ENCODE data around the gene BLOC1S1. TPM values are rescaled to one million over a fixed set of nuclear protein-coding genes. Genes with fewer than 3 reads are reported as not detected.
"Not testable (repeated sequence)": the region's sequence is repeated elsewhere in the genome, so short reads cannot be mapped to it uniquely, and the experiment has no call there.

Gene BLOC1S1
- total RNA-seq, 1 donor: 59.4 TPM

GRCh38 chr12:55757701-55758100 is 41.9 kb downstream of the BLOC1S1 start:
- TF ChIP-seq, protein P1, sequence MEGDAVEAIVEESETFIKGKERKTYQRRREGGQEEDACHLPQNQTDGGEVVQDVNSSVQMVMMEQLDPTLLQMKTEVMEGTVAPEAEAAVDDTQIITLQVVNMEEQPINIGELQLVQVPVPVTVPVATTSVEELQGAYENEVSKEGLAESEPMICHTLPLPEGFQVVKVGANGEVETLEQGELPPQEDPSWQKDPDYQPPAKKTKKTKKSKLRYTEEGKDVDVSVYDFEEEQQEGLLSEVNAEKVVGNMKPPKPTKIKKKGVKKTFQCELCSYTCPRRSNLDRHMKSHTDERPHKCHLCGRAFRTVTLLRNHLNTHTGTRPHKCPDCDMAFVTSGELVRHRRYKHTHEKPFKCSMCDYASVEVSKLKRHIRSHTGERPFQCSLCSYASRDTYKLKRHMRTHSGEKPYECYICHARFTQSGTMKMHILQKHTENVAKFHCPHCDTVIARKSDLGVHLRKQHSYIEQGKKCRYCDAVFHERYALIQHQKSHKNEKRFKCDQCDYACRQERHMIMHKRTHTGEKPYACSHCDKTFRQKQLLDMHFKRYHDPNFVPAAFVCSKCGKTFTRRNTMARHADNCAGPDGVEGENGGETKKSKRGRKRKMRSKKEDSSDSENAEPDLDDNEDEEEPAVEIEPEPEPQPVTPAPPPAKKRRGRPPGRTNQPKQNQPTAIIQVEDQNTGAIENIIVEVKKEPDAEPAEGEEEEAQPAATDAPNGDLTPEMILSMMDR (IDR thresholded peaks at IDR 0.05; ENCODE audit: extremely low read depth, low read depth, low read length): no peak
- Histone ChIP-seq H3K79me2 (ENCODE audit: insufficient read depth, low read length) (no peaks in the 10 kb centered on the region), H3K27me3 (ENCODE audit: insufficient read depth, low read length) (no peaks in the 10 kb centered on the region), H3K36me3 (ENCODE audit: insufficient read depth, low read length) (peaks cover 71% of the 10 kb centered on the region), H2AFZ (ENCODE audit: low read length) (no peak overlapping the region), H3K27ac (ENCODE audit: low read depth, low read length) (no peak overlapping the region), H4K20me1 (ENCODE audit: insufficient read depth, low read length) (no peaks in the 10 kb centered on the region), H3K9me3 (ENCODE audit: low read depth, low read length) (no peaks in the 10 kb centered on the region), H3K4me2 (ENCODE audit: insufficient read depth, low read length) (no peak overlapping the region), H3K4me3 (ENCODE audit: insufficient read depth, low read length) (no peak overlapping the region), H3K4me1 (ENCODE audit: insufficient read depth, low read length) (no peaks in the 10 kb centered on the region)
- DNase-seq (ENCODE audit: insufficient read length, low spot score, missing footprints): no peak

- not testable (repeated sequence) for H4K20me1 ChIP-seq (ENCODE audit: insufficient read depth, low read length); H2AFZ ChIP-seq (ENCODE audit: low read length); H3K79me2 ChIP-seq (ENCODE audit: insufficient read depth, low read length); DNase-seq (ENCODE audit: insufficient read length, low spot score, missing footprints); H3K4me2 ChIP-seq (ENCODE audit: insufficient read depth, low read length); H3K9me3 ChIP-seq (ENCODE audit: low read depth, low read length); H3K27ac ChIP-seq (ENCODE audit: low read depth, low read length); H3K4me1 ChIP-seq (ENCODE audit: insufficient read depth, low read length); H3K27me3 ChIP-seq (ENCODE audit: insufficient read depth, low read length); H3K4me3 ChIP-seq (ENCODE audit: insufficient read depth, low read length)
- peaks cover 69% of the 10 kb centered on the region for H3K36me3 ChIP-seq (ENCODE audit: insufficient read depth, low read length)
Measured at GRCh38 chr12:55758575-55758974, 42.7 kb downstream of the BLOC1S1 start.

DNA sequence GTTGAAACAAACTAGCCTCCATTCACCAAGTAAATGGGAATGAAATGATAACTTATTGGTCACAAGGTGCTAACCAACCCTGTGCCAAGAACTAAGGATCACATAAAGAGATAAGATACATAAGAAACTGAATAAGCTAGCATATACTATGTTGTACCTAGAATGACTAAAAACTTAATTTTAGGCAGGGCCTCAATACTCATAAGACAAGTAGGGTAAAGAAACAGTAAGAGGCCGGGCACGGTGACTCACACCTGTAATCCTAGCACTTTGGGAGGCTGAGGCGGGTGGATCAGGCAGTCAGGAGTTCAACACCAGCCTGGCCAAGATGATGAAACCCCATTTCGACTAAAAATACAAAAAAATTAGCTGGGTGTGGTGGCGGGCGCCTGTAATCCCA is 44.8 kb downstream of the BLOC1S1 start:
- H3K4me1 ChIP-seq (ENCODE audit: insufficient read depth, low read length): no peaks in the 10 kb centered on the region
- peaks cover 6% of the 10 kb centered on the region for H3K79me2 ChIP-seq (ENCODE audit: insufficient read depth, low read length)
- H3K27ac ChIP-seq (ENCODE audit: low read depth, low read length): no peak overlapping the region
- no peak overlapping the region for H3K4me2 ChIP-seq (ENCODE audit: insufficient read depth, low read length)
- H3K4me3 ChIP-seq (ENCODE audit: insufficient read depth, low read length): no peak overlapping the region
- TF ChIP-seq, protein P1 (IDR thresholded peaks at IDR 0.05; ENCODE audit: extremely low read depth, low read depth, low read length): no peak
- H2AFZ ChIP-seq (ENCODE audit: low read length): no peak overlapping the region
- H3K9me3 ChIP-seq (ENCODE audit: low read depth, low read length): no peaks in the 10 kb centered on the region
- no peaks in the 10 kb centered on the region for H3K27me3 ChIP-seq (ENCODE audit: insufficient read depth, low read length)
- H3K36me3 ChIP-seq (ENCODE audit: insufficient read depth, low read length): peaks cover 51% of the 10 kb centered on the region
- DNase-seq (ENCODE audit: insufficient read length, low spot score, missing footprints): no peak
- peaks cover 2% of the 10 kb centered on the region for H4K20me1 ChIP-seq (ENCODE audit: insufficient read depth, low read length)

DNA sequence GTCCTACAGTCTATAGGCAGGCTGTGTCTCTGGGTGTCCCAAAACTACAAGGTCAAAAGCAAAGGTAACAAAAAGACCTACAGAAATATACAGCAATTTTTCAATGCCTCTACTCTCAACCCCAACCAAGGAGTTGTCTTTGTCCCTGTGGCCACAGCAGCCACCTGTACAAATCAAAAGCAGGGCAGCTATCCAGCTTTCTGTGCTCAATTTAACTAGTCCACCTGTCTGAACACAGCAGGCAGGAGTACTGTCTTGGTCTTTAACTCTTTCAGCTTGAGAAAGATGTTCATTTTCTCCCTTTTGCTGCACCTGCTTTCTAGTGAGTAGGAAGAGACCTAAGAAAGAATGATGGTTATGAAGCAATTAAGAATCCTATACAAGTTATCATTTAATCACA is 46.8 kb downstream of the BLOC1S1 start:
- H3K4me3 ChIP-seq (ENCODE audit: insufficient read depth, low read length): no peak overlapping the region
- no peaks in the 10 kb centered on the region for H3K9me3 ChIP-seq (ENCODE audit: low read depth, low read length)
- H3K27me3 ChIP-seq (ENCODE audit: insufficient read depth, low read length): no peaks in the 10 kb centered on the region
- H2AFZ ChIP-seq (ENCODE audit: low read length): no peak overlapping the region
- H3K79me2 ChIP-seq (ENCODE audit: insufficient read depth, low read length): peaks cover 15% of the 10 kb centered on the region
- H3K4me2 ChIP-seq (ENCODE audit: insufficient read depth, low read length): no peak overlapping the region
- no peaks in the 10 kb centered on the region for H3K4me1 ChIP-seq (ENCODE audit: insufficient read depth, low read length)
- no peak overlapping the region for H3K27ac ChIP-seq (ENCODE audit: low read depth, low read length)
- no peak for DNase-seq (ENCODE audit: insufficient read length, low spot score, missing footprints)
- H3K36me3 ChIP-seq (ENCODE audit: insufficient read depth, low read length): peaks cover 45% of the 10 kb centered on the region
- peaks cover 2% of the 10 kb centered on the region for H4K20me1 ChIP-seq (ENCODE audit: insufficient read depth, low read length)
- TF ChIP-seq, protein P1 (IDR thresholded peaks at IDR 0.05; ENCODE audit: extremely low read depth, low read depth, low read length): no peak

All from osteoblast (primary cell).